Left forelimb (tissue), 1 donor: ENCODE results near the gene SMYD2.

Experiments used
- DNase-seq: peaks from one replicate; pipeline ENCODE4 v3.0.0-alpha.2; 2018; ENCODE audit warnings: low spot score

SMYD2 gene

DNA sequence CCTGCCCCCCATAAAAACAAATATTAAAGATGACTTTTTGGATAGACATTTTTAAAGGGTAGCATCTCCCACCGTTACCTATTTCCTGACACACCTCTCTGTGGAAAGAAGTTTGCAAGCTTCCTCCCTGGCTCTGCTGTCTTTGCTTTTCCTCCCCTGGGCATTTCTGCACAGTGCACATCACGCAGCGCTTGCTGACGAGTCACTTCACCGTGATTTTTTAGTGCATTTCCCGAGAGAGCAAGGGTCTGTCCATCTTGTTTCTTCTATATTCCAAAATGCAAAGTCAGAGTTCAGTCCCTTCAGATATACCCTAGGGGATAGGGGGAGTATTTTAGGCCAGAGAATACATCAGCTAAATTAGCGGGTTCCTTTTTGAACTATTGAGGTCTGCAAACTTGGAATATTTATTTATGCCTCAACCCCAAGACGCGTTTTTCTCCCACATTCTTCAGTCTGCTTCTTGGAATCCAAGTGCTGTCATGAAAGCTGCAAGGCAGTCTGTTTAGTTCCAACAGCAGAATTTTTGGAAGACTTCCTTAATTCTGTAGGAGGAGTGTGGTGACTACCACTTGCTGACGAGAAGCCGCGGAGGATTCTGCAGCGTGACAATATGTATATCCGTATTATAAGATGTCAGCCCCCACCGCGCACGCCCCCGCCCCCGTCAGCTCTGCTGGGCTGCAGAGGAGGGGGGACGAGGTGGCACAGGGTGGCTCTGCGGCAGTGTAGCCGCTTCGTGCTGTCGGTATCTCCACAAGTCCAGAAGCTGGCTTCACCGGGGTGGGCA, 22.4 kb downstream of the SMYD2 start:
- DNase-seq, result no peak

DNA sequence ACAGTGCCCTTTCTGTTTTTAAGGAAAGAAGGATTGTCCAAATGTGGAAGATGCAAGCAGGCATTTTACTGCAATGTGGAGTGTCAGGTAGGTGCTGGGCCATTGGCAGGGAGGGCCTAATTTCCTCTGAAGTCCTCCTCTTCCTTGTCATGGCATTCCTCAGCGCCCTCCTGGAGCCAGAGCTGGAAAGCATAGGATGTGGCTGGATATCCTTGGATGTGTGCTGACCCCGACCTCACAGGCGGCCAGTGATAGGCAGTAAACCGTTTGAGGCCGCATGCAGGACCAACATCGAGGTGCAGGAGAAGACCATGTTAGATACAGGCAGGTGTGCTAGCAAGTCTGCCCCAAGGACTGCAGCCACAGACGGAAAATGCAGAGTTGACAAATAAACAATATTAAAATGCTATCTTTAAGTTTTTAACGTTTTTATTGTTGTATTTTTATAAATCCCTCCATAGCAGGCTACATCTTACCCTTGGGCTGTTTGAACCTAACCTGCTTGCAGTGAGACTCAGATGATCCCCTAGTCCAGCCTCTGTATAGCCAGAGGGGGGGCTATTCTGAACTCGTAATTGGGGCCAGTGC, 24.3 kb downstream of the SMYD2 start:
- DNase-seq, result no peak

DNA sequence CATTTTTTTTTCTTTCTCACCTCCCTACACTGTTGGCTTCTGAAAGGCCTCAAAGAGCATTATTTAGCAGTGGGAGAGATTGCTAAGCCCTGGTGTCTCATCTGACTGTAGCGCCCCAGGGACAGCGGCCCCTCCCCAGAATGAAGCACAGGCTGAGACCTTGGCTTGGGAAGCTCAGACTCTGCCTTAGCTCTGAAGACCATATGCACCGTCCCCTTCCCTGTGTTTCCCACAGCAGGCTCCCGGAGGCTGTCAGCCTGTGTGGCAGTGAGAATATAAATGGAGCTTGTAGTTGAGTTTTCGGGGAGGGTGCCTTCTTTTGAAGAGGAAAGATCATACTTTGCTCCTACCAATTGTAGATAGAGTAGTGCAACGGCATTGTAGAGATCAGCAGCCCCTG, 25.3 kb downstream of the SMYD2 start:
- DNase-seq, result no peak

DNA sequence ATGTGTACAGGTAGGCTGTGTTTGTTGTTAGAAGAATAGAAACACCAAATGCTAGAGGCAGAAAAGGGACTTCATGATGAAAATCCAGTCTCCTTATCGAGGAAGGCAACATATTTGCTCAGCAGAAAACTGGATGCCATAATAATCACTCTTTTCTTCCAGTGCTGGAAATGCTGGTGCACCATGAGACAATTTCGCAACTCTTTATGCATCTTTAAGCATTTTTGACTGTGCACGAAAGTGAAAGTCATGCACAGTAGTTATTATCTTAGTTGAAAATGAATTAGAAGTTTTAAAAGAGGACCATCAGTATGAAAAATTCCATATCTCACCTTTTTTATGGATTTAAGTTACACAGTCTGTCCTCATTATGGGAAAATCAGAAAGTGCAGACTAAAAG, 29.1 kb downstream of the SMYD2 start:
- no peak for DNase-seq

DNA sequence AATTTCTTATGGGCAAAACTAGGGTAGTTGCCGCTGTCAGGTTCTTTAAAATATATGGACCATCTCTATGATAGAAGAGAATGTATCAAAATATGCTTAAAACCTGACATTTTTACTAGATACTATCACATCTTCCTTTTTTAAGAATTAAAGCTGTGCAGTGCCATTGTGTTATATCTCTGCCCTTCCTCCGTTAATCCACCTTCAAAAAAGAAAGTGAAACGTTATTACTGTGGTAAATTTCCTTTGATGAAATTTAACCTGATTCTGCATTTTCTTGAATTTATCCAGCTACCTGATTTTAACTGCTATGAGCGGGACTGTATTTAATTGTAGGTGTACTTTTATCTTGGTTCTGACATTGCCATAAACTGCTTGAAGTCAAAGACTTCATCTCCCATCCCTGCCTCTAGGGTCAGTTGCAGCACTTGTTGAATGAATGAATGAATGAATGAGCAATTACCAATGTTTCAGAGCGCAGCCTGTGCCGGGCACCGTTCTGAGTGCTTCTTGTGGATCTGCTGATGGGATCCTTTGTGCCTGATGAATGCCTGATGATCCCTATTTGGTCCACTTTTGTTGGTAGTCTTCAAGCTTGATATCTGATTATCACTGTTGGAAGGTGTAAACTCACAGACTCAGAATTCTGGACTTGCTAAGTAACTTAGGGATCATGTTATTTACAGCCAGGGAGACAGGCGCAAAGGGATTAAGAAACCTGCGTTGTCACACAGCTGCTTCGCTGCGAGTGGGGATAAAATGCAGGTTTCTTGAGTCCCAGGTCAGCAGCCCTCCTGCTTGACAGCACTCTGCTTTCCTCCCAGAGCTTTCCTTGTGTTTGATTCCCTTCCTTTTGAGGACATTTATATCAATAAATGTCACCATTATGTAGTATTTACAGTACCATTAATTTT, 30.1 kb downstream of the SMYD2 start:
- no peak for DNase-seq

DNA sequence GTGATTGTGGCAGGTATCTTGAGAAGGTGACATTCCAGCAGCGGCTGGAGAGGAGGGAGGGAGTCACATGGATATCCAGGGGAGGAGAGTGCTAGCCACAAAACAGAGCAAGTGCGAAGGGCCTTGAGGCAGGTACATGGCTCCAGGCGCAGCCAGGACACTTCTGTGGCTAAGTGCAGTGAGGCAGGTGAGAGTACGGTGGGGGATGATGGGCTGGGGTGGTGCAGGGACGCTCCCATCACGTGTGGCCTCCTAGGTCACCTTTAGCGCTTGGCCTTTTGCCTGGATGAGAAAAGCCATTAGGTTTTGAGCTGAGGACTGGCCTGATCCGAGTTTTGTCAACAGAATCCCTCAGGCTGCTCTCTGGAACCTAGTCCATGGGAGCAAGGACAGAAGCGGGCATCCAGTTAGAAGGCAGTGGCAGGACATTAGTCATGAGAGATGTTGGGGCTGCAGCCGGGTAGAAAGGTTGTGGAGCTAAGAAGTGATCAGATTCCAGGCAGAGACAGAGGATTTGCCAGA, 31.6 kb downstream of the SMYD2 start:
- DNase-seq, result no peak

DNA sequence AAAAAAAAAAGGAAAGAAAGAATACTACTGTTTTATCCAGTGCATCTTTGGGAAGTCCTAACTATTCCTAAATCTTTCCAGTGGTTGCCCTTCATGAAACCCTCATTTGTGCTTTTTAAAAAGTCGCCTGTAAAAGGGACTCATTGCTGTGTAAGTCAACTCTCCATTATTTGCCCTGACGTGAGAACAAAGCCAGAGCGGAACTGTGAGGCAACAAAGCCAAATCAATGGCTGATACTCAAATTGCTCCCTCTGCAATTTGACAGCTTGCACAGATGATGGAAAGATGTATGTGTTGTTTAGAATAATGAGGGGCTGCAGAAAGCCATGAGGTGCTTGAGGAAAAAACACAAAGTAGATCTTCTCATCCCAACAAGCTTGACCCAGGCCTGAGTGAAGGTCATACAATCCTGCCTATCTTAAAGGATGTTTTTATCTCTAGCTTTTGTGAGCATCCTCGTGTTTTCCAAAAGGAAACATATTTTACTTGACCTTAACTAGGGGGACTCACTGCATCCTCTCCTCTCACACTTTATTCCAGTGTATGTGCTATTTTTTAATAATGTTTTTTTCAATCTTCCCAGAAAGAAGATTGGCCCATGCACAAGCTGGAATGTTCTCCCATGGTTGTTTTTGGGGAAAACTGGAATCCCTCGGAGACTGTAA, 33.4 kb downstream of the SMYD2 start:
- no peak for DNase-seq

DNA sequence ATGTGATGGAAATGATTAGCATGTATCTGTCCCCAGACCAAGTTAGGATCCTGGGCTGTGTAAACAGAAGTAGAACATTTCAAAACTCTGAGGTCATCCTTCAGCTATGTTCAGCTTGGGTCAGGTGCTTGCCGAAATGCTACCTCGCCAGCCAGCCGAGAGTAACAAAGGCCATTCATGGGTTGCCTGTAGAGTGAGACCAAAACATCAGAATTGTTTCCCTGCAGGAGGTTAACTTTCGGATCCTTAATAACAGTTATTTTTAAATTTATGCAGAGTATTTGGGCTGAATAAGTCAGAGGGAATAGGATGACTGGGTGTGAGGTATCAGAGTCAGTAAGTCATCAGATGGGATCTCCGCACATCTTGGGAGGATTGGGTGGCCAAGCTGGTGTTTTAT, 35.6 kb downstream of the SMYD2 start:
- DNase-seq, result no peak

DNA sequence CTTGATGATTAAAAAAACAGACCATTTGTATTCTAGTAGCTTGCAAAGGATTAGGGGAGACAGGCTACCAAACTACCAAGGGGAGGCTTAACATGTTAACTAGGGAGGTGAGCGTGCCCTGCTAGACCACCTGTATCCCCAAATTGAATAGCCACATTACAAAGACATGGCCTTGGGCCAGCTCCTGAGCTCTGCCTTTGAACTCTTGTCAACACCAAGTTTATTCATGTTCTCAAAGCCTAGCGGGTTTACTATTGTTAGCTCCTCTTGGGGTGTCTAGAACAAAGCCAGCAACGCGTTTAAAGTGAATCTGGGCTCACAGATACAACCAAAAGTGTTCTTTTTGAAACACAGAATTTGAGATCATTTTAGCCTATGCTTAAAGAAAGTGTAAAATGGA, 36.3 kb downstream of the SMYD2 start:
- no peak for DNase-seq

DNA sequence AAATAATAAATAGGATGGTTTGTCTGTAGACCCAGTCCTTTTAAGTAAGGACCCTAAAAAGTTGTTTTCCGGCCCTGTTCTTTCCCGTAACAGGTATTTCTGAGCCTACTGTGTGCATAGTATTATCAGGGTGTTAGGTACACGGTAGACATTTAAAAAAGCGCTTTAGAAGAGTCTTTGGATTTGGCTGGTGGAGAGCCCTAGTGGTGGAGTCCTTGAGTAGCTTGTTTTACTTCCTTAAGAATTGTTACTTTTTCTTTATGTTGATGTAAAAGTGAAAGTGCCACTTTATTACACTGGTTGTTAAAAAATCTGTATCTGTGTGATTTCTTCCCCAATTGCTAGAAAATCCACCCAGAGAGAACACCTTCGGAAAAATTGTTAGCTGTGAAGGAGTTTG, 36.8 kb downstream of the SMYD2 start:
- no peak for DNase-seq

DNA sequence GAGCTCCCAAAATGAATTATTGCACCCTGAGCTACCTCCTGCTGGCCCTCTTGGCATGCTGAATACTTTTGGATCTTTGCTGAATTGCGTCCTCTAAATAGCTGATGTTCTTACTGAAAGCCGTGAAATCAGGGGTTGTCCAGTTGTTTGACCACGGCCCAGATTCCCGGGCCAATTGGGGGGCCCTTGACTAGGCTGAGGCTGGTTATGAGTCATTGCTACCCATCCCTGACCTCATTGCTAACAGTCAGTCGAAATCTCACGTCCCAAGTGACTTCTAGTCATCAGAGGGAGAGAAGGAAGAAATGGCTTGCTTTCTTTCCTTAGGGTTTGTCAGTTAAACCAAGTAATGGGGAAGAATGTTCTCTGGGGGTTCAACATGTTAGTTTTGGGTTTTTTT, 37.4 kb downstream of the SMYD2 start:
- no peak for DNase-seq

DNA sequence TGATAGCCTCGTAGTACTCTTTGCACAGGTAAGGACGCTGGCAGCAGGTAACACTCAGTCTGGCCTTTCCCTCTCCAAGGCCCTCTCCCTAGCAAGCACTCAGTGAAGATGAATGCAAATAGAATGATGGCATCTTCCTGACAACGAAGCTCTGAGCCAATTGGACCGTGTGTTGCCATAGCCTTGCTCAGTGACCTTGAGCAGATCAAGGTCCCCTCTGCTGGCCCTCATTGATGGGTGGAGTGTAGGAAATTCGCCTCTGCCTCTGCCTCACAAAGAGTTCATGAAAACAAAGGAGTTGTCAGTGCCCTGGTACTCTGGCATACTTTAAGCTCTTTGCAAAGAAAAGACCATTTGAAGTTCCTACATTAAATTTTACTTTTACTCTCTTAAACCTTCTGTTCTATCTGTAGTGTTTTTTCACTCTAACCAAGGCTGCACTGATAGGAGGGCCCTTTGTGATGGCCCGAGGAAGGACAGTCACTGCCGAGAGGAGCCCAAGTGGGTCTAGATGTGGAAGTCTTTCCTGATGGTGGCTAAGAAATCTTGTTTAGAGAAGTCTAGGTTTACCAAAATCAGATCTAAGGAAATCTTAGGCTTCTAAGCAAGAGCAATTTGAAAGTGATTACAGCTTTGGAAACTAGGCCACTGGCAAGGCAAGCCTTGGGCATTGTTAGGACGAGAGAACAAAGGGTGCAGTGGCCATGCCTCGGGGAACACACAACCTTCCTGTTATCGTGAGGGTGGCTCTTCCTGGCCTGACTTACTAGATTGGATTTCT, 38.2 kb downstream of the SMYD2 start:
- no peak for DNase-seq

DNA sequence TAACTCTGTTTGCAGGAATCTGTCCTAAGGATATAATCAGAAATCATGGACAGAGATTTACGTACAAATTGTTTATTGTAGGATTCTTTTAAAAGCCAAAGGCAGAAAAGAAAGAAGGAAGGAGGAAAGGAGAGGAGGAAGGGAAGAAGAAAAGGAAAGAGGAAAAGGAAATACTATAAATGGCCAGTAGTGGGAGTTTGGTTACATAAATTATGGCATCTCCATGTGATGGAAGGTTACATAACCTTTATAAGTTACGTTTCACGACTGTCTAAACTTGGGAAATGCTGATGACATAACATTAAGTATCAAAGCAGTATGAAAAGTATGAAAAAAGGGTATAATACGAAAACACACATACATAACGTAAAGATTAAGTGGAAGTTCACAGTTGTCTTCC, 39.0 kb downstream of the SMYD2 start:
- DNase-seq, result no peak

DNA sequence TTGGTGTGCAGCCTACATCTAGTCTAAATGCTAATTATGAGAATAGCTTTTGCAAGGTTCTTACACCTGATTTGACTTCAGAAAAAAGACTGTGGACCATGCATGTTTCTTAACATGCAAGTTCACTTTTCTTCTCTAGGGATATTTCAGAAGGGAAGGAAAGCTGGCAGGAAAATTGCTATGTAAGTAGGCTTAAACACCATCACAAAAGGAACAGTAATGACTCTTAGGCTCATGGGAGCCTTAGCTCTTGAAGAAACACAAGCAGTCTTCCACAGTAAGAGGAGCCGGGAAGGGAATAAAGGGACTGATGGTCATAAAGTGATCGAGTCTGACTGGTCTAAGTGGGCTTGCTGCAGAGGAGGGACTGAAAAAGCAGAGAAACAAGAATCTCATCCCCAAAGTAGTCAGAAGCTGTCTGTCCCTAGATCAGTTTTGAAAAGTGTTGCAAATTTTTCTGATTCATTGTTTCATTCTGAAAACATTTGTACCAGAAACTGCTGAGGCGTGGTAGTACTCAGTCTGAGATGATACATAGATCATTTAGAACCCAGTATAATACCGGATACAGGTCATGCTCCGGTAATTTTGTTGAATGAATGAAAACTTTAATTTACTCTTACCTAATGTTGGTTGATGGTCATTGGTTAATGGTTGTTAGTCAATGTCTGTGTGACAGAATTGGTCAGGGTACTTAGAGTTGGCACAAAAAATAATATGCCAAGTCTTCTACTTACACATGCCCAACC, 40.9 kb downstream of the SMYD2 start:
- no peak for DNase-seq

DNA sequence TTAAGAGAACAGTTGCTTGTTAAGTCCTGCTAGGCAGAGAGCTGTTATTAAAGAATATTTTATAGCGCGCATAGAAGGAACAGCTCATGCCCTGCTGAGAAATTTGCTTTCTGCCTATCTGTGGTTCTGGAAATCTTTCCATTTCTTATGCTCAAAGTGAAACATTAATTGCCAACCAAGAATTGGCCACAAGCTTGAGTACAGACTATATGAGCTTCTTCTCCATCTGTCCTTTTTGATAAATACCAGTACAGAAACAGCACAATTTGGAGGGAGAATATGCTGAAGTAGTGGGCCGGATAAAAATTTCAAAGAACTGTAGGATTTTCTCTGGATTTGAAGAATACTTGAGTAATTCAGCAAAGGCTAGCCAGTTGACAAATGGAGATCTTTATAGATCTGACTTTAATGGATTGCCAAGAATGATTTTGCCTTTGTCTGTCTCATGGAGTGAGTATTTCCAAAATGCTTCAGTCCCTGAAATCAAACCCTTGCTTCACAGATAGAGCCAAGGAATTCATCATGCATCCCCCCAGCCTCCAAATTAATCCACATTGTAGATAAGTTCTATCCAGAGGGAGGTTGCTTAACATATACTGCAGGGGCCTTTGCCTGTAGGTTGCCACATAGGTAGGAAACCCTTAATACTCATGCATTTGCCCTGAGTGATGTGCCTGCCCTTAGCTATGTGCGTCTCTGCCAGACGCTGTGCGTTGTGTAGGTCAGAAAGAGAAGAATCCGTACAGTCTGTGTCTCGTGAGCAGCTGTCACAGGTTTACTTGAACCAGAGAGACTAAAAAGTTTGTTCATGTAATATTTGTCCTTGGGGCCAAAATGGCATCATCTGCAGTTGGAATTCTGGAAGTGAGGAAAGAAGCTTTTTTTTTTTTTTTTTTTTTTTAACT, 44.2 kb downstream of the SMYD2 start:
- DNase-seq, result no peak

DNA sequence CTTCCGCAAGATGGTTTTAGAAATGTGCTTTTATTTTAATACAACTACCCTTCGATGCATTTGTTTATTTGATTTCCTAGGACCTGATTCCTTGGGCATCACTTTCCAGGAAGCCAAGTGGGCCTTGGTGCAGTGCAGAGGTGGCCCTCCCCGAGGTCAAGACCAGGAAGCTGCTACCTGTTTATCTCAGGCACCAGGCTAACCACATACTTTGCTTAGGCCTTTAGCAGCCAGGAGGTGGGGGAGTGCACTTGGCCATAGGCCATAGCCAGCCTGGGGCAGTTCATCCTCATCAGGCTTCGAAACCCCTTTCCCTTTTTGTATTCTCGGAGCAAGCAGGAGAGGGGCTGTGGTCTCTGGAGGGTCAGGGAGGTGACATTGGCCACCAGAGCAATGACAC, 45.4 kb downstream of the SMYD2 start:
- no peak for DNase-seq

DNA sequence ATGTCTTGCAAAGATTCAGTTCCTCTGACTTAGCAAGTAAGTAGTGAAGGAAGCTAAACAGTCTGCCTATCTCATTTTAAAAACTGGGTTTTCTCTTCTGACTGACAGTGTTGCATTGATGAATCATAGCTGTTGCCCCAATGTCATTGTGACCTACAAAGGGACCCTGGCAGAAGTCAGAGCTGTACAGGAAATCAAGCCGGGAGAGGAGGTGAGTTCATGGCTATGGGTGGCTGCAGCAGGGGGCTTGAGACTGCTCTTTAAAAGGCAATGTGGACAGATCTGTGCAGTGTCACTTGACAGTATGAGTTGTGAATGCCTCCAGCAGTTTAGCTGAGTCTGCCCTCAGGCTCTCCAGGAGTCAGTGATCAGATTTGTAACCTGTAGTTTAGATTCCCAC, 46.6 kb downstream of the SMYD2 start:
- no peak for DNase-seq

DNA sequence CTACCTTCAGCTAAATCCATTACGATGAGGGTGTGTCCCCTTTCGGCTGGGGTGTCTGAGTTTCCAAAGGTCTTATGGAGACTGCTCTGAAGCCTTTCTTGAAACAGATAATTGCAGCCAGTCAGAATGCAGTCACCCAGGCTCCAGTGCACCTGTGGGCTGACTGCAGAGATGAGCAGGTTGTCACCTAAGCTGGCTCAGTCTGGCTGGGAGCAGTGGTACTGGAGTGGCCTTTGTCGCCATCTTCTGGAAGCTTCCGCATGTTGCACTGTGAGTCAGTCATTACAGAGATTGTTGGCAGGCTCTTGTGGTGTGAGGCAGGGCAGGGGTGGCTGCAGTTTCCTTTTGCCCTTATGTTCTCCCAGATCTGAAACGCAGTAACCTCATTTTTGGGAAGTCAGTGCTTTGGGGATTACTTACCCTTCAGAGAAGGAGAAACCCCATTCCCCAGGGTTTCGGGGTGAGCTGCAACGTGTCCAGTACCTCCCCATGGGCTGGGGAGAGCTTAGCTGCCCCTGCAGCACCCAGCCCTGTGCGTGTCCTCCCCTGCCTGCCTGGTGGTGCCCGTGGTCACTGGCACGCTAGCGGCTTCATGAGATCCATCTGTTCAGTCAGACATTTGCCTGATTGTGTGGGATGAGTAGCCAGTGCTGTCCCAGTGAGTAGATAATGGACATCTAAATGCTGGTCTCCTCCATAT, 48.0 kb downstream of the SMYD2 start:
- peak; percentile 81 for DNase-seq
